Activated T-helper 17 cell treated with anti-CD3 and anti-CD28 coated beads, Interleukin-2, amount 50 U/mL, for 72 hours (primary cell): ENCODE data around the gene MAD2L1. TPM values are rescaled to one million over a fixed set of nuclear protein-coding genes. Genes with fewer than 3 reads are reported as not detected.
"Not testable (repeated sequence)": the region's sequence is repeated elsewhere in the genome, so short reads cannot be mapped to it uniquely, and the experiment has no call there.

Experiments
- ATAC-seq: fragments of 150-1000 bp; cut with Tn5 transposase; replicated peaks from 2 replicates; pipeline ENCODE4 v1.10.0; 2021; ENCODE audit warnings: mild to moderate bottlenecking, moderate library complexity
- H3K27ac Mint-ChIP-seq: one replicate; pipeline ENCODE4 v1.8.0; 2022; ENCODE audit warnings: mixed read lengths
- H3K27me3 Mint-ChIP-seq: one replicate; pipeline ENCODE4 v1.8.0; 2022; ENCODE audit warnings: mixed read lengths
- H3K36me3 Mint-ChIP-seq: one replicate; pipeline ENCODE4 v1.8.0; 2022; ENCODE audit warnings: low read depth, mild to moderate bottlenecking, mixed read lengths
- H3K4me1 Mint-ChIP-seq: one replicate; pipeline ENCODE4 v1.8.0; 2022; ENCODE audit warnings: mixed read lengths
- H3K4me3 Mint-ChIP-seq: one replicate; pipeline ENCODE4 v1.8.0; 2022; ENCODE audit warnings: mild to moderate bottlenecking, mixed read lengths
- H3K9me3 Mint-ChIP-seq: one replicate; pipeline ENCODE4 v1.8.0; 2022; ENCODE audit warnings: mixed read lengths
- total RNA-seq, 2 donors: library from RNA; stranded (reverse); gene quantifications; one replicate each; pipeline ENCODE4 v1.2.3, GENCODE V29; 2022

The MAD2L1 gene
- total RNA-seq = 10 to 100 TPM; 61.0 to 89.7 TPM

- peak; percentile 94 for ATAC-seq
- H3K27ac Mint-ChIP-seq = peak within 1 kb of the TSS; percentile 98
Measured at GRCh38 chr4:120066517-120067340, at the start of gene MAD2L1. MAD2L1 (minus strand) TSS chr4:120066848; CDS start chr4:120066734, 114 bp downstream.

GRCh38 chr4:120111745-120112144 is 45.1 kb upstream of the MAD2L1 start:
- H3K4me1 Mint-ChIP-seq = no peaks in the 10 kb centered on the region
- no peak overlapping the region for H3K4me3 Mint-ChIP-seq
- no peaks in the 10 kb centered on the region for H3K36me3 Mint-ChIP-seq
- H3K27me3 Mint-ChIP-seq = peaks cover 3% of the 10 kb centered on the region
- H3K9me3 Mint-ChIP-seq = no peaks in the 10 kb centered on the region
- no peak overlapping the region for H3K27ac Mint-ChIP-seq
- ATAC-seq = no peak

More at GRCh38 chr4:120066517-120067340, at the start of gene MAD2L1:
- H3K36me3 Mint-ChIP-seq = peaks cover 58% of the 10 kb centered on the region
- H3K4me1 Mint-ChIP-seq = peaks cover 41% of the 10 kb centered on the region
- H3K4me3 Mint-ChIP-seq = peak within 1 kb of the TSS; percentile 97
- no peaks in the 10 kb centered on the region for H3K27me3 Mint-ChIP-seq
- no peaks in the 10 kb centered on the region for H3K9me3 Mint-ChIP-seq

DNA sequence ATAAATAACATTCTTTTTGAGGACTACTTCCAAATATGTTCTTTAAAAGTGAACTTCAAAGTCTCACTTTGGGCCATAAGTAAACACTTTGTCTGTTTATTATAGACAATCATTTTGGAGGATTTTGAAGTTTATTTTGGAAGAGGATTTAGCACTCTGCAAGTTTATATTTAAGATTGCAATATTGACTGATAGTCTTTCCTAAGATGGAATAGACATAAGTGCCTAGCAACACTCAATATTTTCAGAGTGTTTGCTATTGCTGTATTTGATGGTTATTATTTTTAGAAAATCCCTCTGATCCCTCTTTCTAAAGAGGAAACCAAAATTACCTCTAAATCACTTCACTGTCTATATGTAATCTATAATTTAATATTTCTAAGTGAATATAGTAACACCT is 42.8 kb upstream of the MAD2L1 start:
- Mint-ChIP-seq H3K27ac (no peak overlapping the region), H3K36me3 (no peaks in the 10 kb centered on the region), H3K27me3 (peaks cover 3% of the 10 kb centered on the region), H3K9me3 (no peaks in the 10 kb centered on the region), H3K4me1 (no peaks in the 10 kb centered on the region), H3K4me3 (no peak overlapping the region)
- ATAC-seq = no peak

DNA sequence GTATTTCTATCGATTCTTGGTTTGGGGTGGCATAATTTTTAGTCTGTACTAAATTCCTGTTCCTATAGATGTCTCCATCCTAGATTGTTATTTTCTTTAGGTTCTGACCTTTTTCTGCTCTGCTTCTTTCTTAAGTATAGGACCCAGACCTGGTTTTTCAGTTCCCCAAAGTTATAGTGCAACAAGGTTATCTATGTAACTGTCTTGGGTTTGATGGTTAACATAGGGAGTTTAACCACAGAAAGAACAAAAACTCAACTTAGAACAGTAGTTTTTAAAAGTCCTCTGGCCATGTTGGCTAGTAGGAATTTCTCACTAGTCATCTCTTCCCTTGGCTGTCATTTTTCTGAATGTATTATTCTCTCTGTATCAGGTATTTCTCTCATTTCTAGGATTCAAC is 38.8 kb upstream of the MAD2L1 start:
- Mint-ChIP-seq H3K27ac (no peak overlapping the region), H3K36me3 (no peaks in the 10 kb centered on the region), H3K4me1 (no peaks in the 10 kb centered on the region), H3K4me3 (no peak overlapping the region), H3K9me3 (no peaks in the 10 kb centered on the region), H3K27me3 (no peaks in the 10 kb centered on the region)
- ATAC-seq = no peak

GRCh38 chr4:120096508-120097297 is 30.1 kb upstream of the MAD2L1 start:
- Mint-ChIP-seq H3K4me3 (no peak overlapping the region), H3K27ac (no peak overlapping the region), H3K4me1 (no peaks in the 10 kb centered on the region), H3K9me3 (no peaks in the 10 kb centered on the region), H3K36me3 (no peaks in the 10 kb centered on the region), H3K27me3 (peaks cover 12% of the 10 kb centered on the region)
- no peak for ATAC-seq

DNA sequence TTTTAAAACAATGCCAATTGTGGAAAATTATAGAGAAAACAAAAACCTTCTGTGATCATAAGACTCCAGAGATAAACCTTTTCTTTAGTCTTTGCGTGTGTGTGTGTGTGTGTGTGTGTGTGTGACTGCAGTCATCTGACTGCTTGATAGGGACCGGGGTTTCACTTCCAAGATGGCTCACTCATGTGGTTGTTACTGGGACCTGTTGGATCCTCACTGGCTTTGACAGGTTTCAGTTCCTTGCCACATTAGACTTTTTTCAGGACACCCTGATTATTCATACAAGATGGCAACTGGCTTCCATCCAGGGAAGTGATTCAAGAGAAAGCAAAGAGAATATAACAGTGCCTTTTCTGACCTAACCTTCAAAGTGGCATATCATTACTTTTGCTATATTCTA is 21.9 kb upstream of the MAD2L1 start:
- Mint-ChIP-seq H3K27me3 (peaks cover 18% of the 10 kb centered on the region), H3K27ac (no peak overlapping the region), H3K36me3 (no peaks in the 10 kb centered on the region), H3K9me3 (peaks cover 13% of the 10 kb centered on the region), H3K4me1 (peaks cover 4% of the 10 kb centered on the region), H3K4me3 (no peak overlapping the region)
- ATAC-seq = peak; percentile 48

- not testable (repeated sequence) for H3K4me1 Mint-ChIP-seq, ATAC-seq, H3K27ac Mint-ChIP-seq, H3K36me3 Mint-ChIP-seq, H3K4me3 Mint-ChIP-seq
- Mint-ChIP-seq H3K27me3 (peaks cover 18% of the 10 kb centered on the region), H3K9me3 (peaks cover 13% of the 10 kb centered on the region)
Measured at GRCh38 chr4:120088066-120088465, 21.4 kb upstream of the MAD2L1 start.

GRCh38 chr4:120085705-120086104 is 19.1 kb upstream of the MAD2L1 start:
- Mint-ChIP-seq H3K4me3 (no peak overlapping the region), H3K9me3 (peaks cover 13% of the 10 kb centered on the region), H3K27ac (no peak overlapping the region), H3K27me3 (peaks cover 18% of the 10 kb centered on the region), H3K36me3 (no peaks in the 10 kb centered on the region), H3K4me1 (no peaks in the 10 kb centered on the region)
- peak; percentile 39 for ATAC-seq

- Mint-ChIP-seq H3K27me3 (peaks cover 13% of the 10 kb centered on the region), H3K4me1 (no peaks in the 10 kb centered on the region), H3K4me3 (no peak overlapping the region), H3K27ac (no peak overlapping the region), H3K9me3 (peaks cover 10% of the 10 kb centered on the region), H3K36me3 (no peaks in the 10 kb centered on the region)
- no peak for ATAC-seq
Measured at GRCh38 chr4:120084327-120084726, 17.7 kb upstream of the MAD2L1 start.

DNA sequence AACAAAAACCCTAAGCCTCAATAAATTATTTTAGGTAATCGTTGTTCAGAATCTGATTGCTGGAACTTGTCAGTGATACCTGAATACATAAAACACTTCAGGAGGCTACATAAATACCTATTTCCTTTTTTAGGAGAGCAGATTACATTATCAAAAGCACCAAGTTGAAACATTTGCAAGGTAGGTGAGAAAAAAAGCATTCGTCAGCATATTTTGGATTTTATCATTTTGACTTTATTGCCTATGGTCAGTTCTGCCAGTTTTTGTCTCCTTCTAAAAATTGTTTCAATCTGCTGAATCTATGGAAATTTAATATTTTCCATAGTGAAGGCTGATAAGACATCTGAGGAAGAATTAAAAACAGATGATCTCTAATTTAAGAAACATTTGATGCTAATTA is 16.5 kb upstream of the MAD2L1 start:
- H3K36me3 Mint-ChIP-seq = no peaks in the 10 kb centered on the region
- no peak for ATAC-seq
- H3K27me3 Mint-ChIP-seq = peaks cover 8% of the 10 kb centered on the region
- H3K9me3 Mint-ChIP-seq = peaks cover 6% of the 10 kb centered on the region
- H3K4me1 Mint-ChIP-seq = no peaks in the 10 kb centered on the region
- H3K27ac Mint-ChIP-seq = no peak overlapping the region
- H3K4me3 Mint-ChIP-seq = no peak overlapping the region

- Mint-ChIP-seq H3K27me3 (peaks cover 3% of the 10 kb centered on the region), H3K4me3 (no peak overlapping the region), H3K36me3 (no peaks in the 10 kb centered on the region), H3K9me3 (no peaks in the 10 kb centered on the region), H3K27ac (no peak overlapping the region), H3K4me1 (no peaks in the 10 kb centered on the region)
- no peak for ATAC-seq
Measured at GRCh38 chr4:120082251-120082650, 15.6 kb upstream of the MAD2L1 start.

- no peak overlapping the region for H3K27ac Mint-ChIP-seq
Measured at GRCh38 chr4:120081726-120082125, 15.1 kb upstream of the MAD2L1 start.

DNA sequence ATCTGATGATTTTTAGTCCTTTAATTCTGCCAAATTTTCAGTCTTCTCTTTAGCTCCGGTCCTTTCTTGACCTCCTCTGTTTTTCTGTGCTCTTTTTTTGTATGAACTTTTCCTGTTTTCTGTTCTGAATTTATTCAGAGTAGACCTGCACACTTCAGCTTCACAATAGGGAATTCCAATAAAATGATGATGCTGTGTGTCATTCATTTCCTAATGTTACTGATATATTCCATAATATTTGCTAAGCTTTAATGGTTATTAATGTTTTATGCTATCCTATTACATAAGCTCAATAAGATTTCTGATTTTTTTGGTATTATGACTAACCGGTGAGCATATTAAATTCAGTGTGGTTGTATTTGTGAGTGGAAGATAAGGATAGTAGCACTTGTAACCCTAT is 13.9 kb upstream of the MAD2L1 start:
- H3K27ac Mint-ChIP-seq = no peak overlapping the region
- no peaks in the 10 kb centered on the region for H3K36me3 Mint-ChIP-seq
- no peak overlapping the region for H3K4me3 Mint-ChIP-seq
- H3K27me3 Mint-ChIP-seq = no peaks in the 10 kb centered on the region
- H3K4me1 Mint-ChIP-seq = no peaks in the 10 kb centered on the region
- no peaks in the 10 kb centered on the region for H3K9me3 Mint-ChIP-seq
- no peak for ATAC-seq

More at GRCh38 chr4:120081726-120082125, 15.1 kb upstream of the MAD2L1 start:
- Mint-ChIP-seq H3K36me3 (no peaks in the 10 kb centered on the region), H3K27me3 (peaks cover 3% of the 10 kb centered on the region), H3K4me1 (no peaks in the 10 kb centered on the region), H3K4me3 (no peak overlapping the region), H3K9me3 (no peaks in the 10 kb centered on the region)
- ATAC-seq = no peak

DNA sequence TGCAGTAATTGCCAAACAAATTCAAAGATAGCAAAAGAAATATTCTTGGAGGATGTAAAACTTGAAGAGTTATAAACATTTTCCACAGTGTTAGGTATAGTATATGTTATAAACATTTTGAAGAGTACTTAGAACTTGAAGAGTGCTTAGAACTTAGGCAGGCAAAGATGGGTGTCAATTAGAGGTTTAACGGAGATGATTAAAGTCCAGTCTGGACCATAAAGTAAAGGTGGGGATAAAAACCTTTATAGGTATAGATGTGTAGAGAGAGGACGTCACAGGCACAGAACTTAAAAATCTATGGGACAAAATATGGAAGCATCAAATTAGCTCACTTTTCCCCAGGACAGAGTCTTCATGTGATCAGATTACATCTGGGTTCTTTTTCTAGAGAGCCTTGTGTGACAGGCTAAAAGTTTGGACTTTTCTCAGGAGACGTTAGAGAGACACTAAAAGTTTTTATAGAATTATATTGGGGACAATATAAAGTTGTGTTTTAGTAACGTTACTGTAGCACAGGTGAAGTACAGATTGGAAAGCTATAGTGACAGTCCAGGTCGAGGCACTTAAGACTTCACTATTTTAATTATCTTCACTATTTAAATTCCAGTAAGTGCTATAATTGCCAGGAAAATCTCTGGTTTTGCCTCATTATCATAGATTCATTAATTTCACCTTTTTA is 13.3 kb upstream of the MAD2L1 start:
- no peak overlapping the region for H3K27ac Mint-ChIP-seq
- no peak for ATAC-seq
- no peaks in the 10 kb centered on the region for H3K4me1 Mint-ChIP-seq
- no peaks in the 10 kb centered on the region for H3K27me3 Mint-ChIP-seq
- H3K9me3 Mint-ChIP-seq = no peaks in the 10 kb centered on the region
- no peaks in the 10 kb centered on the region for H3K36me3 Mint-ChIP-seq
- no peak overlapping the region for H3K4me3 Mint-ChIP-seq
